Measurements from ENCODE around the gene CADM1. TPM values are rescaled to one million over a fixed set of nuclear protein-coding genes. Genes with fewer than 3 reads are reported as not detected.

CADM1 gene
- polyA plus RNA-seq, 1 experiment = 31.8 TPM

DNA sequence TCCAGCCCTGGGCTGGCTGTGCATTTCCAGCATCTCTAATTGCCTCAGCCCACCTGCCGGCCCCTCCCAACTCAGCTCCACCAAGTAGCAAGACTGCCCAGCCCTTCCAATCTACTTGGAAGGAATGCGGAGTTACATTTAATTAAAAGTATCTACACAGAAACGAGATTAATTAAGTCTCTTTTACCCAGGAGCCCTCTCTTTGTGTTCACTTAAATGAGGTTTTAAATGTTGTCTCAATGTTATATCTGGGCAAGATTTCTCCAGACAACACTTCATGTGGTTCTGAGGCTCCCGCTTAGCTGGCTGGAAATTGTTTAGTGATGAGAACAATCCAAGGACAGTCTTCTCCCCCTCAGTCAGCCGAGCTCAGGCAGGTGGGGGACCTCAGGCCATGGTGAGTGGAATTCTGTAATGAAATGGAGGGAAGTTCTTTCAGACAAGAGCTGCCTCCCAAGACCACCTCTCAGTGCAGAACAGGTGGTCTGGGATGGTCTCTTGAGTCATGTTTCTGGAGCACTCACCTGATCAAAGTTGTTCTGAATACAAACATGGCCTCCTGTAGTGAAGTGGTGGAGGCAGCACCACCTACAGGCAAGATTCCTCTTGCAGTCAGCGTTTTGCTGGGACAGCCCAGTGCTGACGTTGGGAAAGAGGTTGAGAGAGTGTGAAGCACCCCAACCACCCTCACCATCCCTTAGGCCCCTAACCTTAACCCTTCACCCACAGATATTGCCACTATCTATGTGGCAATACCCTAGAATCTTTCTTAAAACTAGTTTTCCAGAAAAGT lies 371.6 kb downstream of the CADM1 start:
- H3K4me3 ChIP-seq (ENCODE audit: low read depth, low read length) = no peak overlapping the region
- no peaks in the 10 kb centered on the region for H3K27me3 ChIP-seq (ENCODE audit: control insufficient read depth, insufficient read depth, low read length)
- POLR2A ChIA-PET = no interaction called here
- TF ChIP-seq, protein P1, sequence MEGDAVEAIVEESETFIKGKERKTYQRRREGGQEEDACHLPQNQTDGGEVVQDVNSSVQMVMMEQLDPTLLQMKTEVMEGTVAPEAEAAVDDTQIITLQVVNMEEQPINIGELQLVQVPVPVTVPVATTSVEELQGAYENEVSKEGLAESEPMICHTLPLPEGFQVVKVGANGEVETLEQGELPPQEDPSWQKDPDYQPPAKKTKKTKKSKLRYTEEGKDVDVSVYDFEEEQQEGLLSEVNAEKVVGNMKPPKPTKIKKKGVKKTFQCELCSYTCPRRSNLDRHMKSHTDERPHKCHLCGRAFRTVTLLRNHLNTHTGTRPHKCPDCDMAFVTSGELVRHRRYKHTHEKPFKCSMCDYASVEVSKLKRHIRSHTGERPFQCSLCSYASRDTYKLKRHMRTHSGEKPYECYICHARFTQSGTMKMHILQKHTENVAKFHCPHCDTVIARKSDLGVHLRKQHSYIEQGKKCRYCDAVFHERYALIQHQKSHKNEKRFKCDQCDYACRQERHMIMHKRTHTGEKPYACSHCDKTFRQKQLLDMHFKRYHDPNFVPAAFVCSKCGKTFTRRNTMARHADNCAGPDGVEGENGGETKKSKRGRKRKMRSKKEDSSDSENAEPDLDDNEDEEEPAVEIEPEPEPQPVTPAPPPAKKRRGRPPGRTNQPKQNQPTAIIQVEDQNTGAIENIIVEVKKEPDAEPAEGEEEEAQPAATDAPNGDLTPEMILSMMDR (IDR thresholded peaks at IDR 0.05; ENCODE audit: insufficient read depth, low read depth, low read length) = no peak
- H3K36me3 ChIP-seq (ENCODE audit: control insufficient read depth, insufficient read depth, low read length) = no peaks in the 10 kb centered on the region
- DNase-seq (ENCODE audit: low read depth) = no peak
- CTCF ChIA-PET = interaction anchor here (0.9 kb wide), 1 partner anchor 31 kb away, joined by 3 read pairs; no protein-coding TSS in a partner anchor

DNA sequence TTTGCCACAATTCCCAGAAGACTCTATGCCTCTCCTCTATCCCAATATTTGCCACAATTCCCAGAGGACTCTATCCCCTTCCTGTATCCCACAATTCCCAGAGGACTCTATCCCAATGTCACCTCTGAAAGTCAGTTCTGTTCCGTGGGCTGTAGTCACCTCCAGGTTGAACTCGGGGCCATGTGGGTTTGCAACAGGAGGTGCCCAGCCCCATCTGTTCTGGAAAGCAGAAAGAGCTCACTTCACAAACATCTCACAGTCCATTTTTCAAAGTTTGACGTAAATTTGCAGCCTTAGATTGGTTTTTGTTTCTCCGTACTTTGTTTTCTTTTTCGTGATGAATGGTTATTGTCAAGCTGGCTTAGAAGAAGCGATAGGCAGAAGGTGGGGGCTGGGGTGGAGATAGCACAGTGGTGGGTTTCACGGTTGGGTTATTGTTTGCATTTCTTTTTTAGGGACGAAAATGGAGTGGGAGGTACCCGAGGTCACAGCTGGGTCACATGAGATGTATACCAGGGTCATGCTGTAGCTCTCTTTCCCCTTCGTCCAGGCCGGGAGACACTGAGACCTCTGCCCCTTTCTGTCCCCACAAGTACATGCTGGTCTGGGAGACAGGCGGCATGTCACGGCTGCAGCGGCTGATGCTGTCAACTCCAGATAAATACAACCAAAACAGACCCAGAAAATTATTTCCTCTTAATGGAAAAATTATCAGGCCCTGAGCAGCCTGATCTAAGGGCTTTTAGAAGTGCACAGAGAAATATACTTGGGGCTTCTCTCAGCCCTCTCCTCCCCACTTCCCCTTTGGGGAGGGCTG lies 374.5 kb downstream of the CADM1 start:
- Histone ChIP-seq H3K36me3 (ENCODE audit: control insufficient read depth, insufficient read depth, low read length) (no peaks in the 10 kb centered on the region), H3K4me3 (ENCODE audit: low read depth, low read length) (no peak overlapping the region), H3K27me3 (ENCODE audit: control insufficient read depth, insufficient read depth, low read length) (no peaks in the 10 kb centered on the region)
- ChIA-PET POLR2A (no interaction called here), CTCF (no interaction called here)
- DNase-seq (ENCODE audit: low read depth) = no peak
- TF ChIP-seq, protein P1 (IDR thresholded peaks at IDR 0.05; ENCODE audit: insufficient read depth, low read depth, low read length) = no peak

DNA sequence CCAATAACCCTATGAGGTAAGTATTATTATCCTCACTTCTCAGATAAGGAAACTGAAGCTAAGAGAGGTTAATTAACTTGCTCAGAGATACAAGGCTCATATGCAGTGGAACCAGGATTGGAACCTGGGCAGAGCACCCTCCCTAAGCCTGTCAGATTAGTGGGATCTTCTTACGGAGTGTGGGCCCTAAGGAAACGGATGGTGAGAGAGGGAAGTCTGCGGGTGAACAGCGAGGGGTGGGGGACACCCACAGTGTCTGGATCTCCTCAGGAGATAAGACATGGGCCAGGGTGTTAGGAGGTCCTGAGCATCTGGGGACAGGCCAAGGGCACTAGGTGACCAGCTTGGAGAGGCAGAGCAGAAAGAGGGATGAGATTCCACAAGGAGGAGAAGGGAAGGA lies 376.0 kb downstream of the CADM1 start:
- no peaks in the 10 kb centered on the region for H3K27me3 ChIP-seq (ENCODE audit: control insufficient read depth, insufficient read depth, low read length)
- H3K36me3 ChIP-seq (ENCODE audit: control insufficient read depth, insufficient read depth, low read length) = no peaks in the 10 kb centered on the region
- no peak for DNase-seq (ENCODE audit: low read depth)
- TF ChIP-seq, protein P1 (IDR thresholded peaks at IDR 0.05; ENCODE audit: insufficient read depth, low read depth, low read length) = no peak
- CTCF ChIA-PET = no interaction called here
- H3K4me3 ChIP-seq (ENCODE audit: low read depth, low read length) = no peak overlapping the region
- POLR2A ChIA-PET = no interaction called here

DNA sequence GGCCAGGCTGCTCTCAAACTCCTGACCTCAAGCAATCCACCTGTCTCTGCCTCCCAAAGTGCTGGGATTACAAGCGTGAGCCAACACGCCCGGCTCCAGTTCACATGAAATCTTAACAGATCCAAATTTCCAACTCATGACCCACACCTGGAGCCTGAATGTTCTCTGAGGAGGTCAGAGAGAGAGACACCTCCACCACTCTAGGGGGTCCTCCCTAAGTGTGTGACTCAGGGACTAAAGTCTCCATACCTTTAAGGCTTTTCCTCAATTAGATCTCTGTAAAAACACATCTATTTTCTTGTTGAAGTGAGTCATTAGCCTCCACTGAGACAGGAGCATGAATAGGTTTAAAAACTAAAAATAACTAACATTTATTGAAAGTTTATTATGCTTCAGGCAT lies 376.4 kb downstream of the CADM1 start:
- ChIA-PET POLR2A (no interaction called here), CTCF (no interaction called here)
- H3K36me3 ChIP-seq (ENCODE audit: control insufficient read depth, insufficient read depth, low read length) = no peaks in the 10 kb centered on the region
- TF ChIP-seq, protein P1 (IDR thresholded peaks at IDR 0.05; ENCODE audit: insufficient read depth, low read depth, low read length) = no peak
- no peaks in the 10 kb centered on the region for H3K27me3 ChIP-seq (ENCODE audit: control insufficient read depth, insufficient read depth, low read length)
- DNase-seq (ENCODE audit: low read depth) = no peak
- no peak overlapping the region for H3K4me3 ChIP-seq (ENCODE audit: low read depth, low read length)

DNA sequence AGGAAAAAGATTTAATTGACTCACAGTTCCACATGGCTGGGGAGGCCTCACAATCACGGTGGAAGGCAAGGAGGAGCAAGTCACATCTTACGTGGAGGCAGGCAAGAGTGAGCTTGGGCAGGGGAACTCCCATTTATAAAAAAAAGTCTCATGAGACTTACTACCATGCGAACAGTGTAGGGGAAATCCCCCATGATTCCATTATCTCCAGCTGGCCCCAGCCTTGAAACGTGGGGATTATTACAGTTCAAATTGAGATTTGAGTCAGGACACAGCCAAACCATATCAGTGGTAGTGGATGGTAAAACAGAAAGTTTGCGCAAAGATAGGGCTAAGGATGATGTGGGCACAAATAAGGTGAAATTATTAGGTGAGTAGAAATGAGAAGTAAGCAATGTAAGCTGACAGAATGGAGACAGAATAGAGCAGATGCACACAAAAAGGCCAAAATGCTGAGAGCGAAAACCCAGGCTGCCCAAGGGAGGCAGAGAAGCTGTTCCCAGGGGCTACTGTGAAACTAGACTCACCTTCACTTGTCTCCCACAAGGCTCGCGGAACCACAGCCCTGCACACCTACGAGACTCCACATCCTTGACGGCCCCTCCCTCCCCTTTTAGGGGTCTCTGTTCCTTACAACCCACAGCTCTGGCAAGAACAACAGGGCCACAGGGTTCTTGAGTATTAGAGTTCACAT lies 377.6 kb downstream of the CADM1 start:
- no peaks in the 10 kb centered on the region for H3K36me3 ChIP-seq (ENCODE audit: control insufficient read depth, insufficient read depth, low read length)
- ChIA-PET CTCF (no interaction called here), POLR2A (no interaction called here)
- H3K4me3 ChIP-seq (ENCODE audit: low read depth, low read length) = no peak overlapping the region
- H3K27me3 ChIP-seq (ENCODE audit: control insufficient read depth, insufficient read depth, low read length) = no peaks in the 10 kb centered on the region
- TF ChIP-seq, protein P1 (IDR thresholded peaks at IDR 0.05; ENCODE audit: insufficient read depth, low read depth, low read length) = no peak
- no peak for DNase-seq (ENCODE audit: low read depth)

Measured in BJ (cell line).